GM12891 (cell line): ENCODE results near the gene TTLL3.

Experiments used
- POLR2A ChIP-seq: IDR thresholded peaks from 2 replicates; pipeline ENCODE4 v1.6.1; 2011; ENCODE audit warnings: low read depth, low read length, control low read depth
- POLR2AphosphoS5 ChIP-seq: IDR thresholded peaks from 2 replicates; pipeline ENCODE4 v1.6.1; 2011; ENCODE audit warnings: low read depth, low read length, control low read depth
- POU2F2 ChIP-seq: IDR thresholded peaks from 2 replicates; pipeline ENCODE4 v1.6.1; 2011; ENCODE audit warnings: low read depth, mild to moderate bottlenecking, control low read depth, low read length, moderate library complexity
- SPI1 ChIP-seq: IDR thresholded peaks from 2 replicates; pipeline ENCODE4 v1.6.1; 2011; ENCODE audit warnings: low read depth, low read length, control low read depth
- TAF1 ChIP-seq: IDR thresholded peaks from 2 replicates; pipeline ENCODE4 v1.6.1; 2011; ENCODE audit warnings: low read depth, low read length, control low read depth

GRCh38 chr3:9806137-9806536 lies 3.9 kb upstream of the TTLL3 start:
- TF ChIP-seq POLR2AphosphoS5 (no peak), POLR2A (no peak), SPI1 (no peak), TAF1 (no peak), POU2F2 (no peak)
